ENCODE results near the gene RNASET2.
A peak's percentile ranks its signal among the peaks of the same experiment; 100 is the strongest.

RNASET2 gene, protein sequence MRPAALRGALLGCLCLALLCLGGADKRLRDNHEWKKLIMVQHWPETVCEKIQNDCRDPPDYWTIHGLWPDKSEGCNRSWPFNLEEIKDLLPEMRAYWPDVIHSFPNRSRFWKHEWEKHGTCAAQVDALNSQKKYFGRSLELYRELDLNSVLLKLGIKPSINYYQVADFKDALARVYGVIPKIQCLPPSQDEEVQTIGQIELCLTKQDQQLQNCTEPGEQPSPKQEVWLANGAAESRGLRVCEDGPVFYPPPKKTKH

DNA sequence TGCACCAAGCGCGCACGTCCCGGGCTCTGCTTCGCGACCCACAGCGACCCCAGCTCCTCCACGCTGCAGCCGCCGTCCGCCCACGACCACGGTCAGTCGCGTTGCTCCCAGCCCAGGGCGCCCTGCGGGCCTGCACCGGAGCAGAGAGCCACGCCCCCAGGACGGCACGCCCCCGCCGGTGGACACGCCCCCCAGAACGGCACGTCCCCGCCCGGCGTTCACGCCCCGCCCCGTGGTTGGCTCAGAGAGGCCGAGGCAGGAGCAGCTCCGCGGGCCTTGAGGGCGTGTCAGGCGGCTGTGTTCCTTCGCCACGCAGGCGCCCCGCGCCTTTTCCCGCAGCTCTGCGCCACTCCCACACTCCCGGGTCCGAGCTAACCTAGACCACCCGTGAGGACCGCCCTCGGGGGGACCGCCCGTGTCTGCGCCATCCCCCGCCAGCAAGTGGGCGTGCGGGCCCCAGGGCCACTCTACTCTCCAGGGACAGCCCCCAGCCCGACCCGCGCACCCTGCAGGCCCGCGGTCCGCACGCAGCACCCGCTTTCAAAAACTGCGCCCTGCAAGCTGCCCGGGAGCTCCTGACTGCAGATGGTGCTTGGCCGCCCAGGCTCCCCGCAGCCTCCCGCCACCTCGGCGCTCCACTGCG lies at the start of gene RNASET2:
Gene RNASET2 (minus strand): TSS at position 107 of the 643 bp plus-strand sequence. CDS start 368 bp downstream, outside the sequence.
- DNase-seq, result peak; percentile 85

DNA sequence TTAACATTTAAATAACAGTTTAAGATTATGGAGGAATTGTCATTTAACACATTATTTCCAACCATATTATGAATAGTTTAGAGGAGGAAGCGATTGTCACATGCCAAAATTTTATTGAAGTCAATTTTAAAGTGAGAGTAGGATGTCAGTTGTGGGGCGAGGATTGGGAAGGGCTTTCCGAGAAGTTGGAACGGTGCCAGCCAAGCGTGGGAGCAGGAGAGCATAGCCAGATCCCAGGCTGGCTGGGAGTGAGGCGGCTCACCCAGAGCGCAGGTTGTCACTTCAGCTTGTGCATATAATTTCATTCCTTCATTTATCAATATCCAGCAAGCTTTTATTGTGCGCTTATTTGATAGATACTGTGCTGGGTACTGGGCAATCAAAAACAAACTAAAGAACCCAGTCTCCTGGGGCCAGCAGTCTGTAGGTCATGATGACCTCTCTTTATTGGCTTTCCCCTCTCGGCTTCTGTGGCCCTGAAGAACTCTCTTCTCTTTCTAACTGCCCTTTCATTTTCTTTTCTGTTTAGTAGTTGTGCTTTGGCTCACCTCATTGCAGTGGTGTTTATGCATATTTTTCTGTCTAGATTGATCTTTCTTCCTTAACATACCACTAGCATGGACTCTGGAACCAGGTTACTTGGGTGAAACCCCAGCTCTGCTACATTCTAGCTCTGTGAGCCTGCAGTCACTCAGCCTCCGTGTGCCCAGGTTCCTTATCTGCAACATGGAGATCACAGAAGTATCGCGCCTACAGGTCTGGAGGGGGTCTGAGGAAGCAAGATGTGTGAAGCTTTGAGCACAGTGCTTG lies 49.2 kb upstream of the RNASET2 start:
- DNase-seq, result no peak

DNA sequence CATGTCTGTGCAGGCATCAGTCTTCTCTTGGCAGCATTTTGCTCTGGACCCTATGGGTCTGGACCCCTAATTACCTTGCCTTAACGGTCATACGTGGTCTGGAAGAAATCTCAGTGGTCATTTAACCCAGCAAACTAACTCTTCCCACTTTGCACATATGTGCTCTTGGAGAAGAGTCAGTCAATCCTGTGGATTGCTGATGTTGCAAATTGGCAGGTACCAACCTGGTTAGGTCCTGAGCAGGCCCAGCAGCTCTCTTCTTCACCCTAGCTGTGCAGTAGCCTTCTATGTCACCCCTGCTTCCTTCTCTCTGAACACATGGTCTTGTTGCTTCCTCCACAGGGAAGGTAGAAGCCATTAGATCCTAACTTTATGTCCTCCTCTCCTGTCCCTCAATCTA lies 44.4 kb upstream of the RNASET2 start:
- no peak for DNase-seq

GRCh38 chr6:166999884-167000253 lies 43.5 kb upstream of the RNASET2 start:
- DNase-seq, result no peak

DNA sequence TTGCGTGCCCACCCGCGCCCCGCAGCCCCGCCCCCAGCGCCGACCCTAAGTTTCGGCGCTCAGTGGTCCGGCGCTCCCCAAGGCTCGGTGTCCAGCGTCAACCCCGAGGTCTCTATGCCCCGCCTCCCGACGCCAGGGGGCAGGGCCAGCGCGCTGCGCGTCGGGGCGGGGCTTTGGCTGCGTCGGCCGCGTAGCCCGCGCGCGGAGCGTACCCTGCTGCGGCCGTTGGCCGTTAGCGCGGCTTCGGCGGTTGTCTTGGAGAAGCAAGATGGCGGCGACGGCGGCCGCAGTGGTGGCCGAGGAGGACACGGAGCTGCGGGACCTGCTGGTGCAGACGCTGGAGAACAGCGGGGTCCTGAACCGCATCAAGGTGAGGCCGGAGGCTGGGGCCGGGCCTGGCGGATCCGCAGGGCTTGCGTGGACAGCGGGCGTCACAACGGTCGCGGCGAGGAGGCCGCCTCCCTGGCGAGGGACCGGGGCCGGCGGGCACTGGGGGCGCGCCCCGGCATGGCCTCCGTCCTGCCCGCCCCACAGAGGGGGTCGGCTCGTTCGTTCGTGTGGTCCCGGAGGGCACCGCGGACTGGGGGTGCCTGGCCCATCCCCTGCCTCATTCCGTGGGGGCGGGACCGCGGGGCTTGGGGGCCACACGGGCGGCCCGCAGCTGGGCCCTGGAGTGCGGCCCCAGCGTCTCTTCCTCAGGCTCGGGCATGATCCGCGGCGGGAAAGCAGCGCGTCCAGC lies 43.0 kb upstream of the RNASET2 start, which contains the start of gene CEP43:
Gene CEP43 (plus strand): TSS at position 253 of the 739 bp plus-strand sequence. CDS start 16 bp downstream, at position 269.
- peak; percentile 92 for DNase-seq

DNA sequence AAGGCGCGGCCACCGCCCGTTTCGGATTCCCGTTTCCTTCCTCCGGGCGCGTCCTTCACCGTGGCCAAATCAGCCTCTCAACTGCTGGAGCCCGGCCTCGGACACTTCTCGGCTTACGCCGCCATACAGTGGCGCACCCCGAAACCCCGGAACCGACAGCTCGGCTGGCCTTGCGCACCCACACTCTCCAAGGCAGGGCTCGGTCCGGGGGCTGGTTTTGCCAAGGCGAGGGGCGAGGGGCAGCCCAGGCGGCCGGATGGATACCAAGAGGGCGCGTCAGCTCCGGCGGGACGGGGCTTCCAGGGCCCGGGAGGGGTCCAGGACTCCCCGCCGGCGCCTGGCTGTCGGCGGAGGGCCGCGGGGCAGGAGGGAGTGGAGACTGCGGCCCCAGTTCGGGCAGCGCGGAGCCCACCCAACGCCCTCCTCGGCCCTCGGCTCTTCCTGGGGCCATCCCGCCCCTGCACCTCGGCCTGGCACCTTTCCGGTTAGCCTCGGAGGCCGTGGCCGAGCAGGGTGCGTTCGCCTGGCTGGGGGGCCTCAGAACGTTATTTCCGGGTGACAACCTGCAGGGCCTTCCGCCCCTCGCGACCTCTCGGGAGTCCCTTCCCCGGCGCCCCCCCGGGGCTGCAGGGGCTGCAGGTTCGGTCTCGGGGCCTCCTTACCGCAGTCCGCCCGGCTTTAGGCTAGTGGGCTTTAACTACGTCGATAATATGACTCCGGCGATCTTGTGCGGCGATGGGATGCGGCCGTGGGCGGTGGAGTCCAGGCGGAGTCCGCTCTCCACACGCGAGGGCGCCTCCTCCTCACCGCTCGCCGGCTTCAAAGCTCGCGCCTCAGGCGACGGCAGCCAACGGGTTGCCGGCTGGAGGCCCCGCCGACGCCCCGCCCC lies 42.1 kb upstream of the RNASET2 start:
- no peak for DNase-seq

DNA sequence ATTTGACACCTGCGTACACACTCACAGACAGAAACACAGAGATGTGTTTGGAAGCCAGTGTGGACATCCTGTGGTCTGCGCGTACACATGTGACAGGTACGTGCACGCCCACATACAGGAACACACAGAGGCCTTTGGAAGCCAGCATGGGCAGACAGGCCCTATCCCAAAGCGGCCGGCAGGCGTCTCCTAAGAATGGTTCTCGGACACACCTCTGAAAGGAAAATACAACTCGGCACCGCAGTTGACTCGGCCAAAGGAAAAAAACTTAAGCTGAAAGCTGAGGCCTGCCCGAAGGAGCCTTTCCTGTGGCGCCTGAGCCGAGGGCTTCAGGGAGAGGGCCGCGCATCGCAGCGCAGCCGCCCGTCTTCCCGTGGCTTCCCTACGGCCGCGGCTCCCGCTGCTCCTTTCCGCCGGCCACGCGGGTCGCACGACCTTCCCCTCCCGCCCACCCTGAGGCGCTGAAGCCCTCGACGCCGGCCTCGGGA lies 41.5 kb upstream of the RNASET2 start:
- no peak for DNase-seq

DNA sequence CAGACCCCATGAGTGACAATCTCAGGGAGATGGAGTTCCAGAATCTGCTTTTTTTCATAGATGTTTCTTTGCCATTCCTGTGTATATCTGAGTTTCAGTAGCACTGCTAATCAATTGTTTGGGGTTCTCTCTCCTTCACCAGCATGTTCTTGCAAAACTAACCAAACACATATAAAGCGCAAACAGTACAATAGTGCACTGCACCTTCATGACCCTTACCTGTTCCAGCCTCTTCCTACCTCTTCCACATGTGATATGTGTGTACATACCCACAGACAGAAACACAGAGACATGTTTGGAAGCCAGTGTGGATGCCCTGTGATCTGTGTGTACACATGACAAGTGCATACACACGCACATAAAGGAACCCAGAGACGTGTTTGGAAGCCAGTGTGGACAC lies 41.0 kb upstream of the RNASET2 start:
- no peak for DNase-seq

DNA sequence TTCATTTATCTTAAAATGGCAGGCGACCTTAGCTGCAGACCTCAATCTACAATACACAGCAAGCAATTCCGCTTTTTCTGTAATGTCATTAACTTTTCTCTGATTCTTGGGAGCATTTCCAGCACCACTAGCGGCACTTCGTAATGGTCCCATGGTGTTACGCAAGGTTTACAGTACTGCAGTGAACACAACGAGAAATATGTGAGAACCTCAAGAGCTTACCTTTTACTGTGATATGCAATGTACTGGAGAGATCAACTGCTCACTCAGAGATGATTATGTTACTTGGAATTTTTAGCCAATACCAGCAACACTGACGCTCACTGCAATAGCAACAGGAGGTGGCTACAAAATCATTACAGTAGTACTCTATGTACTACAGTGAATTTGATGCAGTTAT lies 40.1 kb upstream of the RNASET2 start:
- no peak for DNase-seq

- DNase-seq, result no peak
Observed at GRCh38 chr6:166989427-166990032, 33.2 kb upstream of the RNASET2 start.

- no peak for DNase-seq
Observed at GRCh38 chr6:166988674-166989201, 32.4 kb upstream of the RNASET2 start.

- DNase-seq, result no peak
Observed at GRCh38 chr6:166987930-166988329, 31.6 kb upstream of the RNASET2 start.

DNA sequence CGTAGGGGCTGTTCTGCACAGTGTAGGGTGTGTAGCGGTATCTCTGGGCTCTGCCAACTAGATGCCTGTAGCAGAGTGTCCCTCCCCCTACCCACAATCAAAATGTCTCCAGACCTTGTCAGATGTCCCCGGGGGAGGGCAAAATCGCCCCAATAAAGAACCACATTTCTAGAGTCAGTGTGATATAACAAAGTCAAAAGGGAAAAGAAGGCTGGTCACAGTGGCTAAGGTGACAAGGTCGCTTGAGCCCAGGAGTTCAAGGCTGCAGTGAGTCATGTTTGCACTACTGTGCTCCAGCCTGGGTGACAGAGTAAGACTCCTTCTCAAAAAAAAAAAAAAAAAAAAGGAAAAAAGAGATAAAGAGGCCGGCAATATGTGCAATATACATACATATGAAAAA lies 31.1 kb upstream of the RNASET2 start:
- DNase-seq, result no peak

DNA sequence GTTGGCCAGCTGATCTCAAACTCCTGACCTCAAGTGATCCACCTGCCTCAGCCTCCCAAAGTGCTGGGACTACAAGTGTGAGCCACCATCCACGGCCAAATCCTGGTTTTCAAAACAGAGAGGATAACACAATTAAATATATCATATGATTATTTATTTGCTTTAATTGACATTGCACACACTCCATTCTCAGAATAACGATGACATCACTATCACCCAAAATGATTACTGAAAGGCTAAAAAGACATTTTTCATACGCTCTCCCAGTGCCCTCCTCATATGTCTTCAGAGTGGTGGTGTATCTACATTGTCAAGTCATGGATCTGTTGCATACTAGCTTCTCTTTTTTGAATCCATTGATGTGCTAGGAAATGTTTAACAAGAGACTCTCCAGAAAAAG lies 24.4 kb upstream of the RNASET2 start:
- DNase-seq, result no peak

DNA sequence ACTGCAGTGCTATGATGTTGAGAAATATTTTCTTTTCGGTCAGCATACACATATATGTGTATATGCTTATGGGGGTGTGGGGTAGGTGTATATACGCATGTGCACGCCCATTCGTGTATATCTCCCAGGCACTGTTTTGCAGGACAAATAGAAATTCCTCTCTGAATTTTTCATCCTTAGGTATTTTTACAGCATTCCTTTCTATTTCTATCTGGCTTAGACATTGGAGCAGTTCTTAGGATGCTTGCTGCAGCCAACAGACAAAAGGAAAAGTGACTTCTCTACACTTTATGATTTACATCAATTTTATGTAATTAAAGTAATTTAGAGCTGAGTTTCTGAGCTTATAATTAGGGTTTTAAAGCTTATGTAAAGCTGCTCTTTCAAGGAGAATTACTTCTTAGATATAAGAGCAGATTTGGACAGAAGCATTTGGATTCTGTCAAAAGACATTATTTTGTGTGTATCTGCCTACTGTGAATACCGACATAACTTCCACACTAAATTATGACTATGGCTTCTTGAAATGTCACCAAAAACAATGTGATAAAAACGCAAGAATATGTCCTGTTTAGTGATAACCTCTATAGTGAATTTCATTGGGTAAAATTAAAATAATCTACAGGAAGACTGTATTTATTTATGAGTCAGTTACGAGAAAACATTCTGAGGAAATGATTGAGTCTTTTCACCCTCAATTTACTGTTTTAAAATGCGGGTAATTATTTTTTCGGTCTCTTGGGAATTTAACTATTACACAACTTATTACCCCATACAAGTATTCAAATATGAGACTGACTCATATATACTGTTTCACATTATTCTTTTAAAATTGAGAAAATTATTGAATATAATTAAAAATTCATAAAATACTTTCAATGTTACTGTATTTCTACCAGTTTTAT lies 21.5 kb upstream of the RNASET2 start:
- DNase-seq, result no peak

DNA sequence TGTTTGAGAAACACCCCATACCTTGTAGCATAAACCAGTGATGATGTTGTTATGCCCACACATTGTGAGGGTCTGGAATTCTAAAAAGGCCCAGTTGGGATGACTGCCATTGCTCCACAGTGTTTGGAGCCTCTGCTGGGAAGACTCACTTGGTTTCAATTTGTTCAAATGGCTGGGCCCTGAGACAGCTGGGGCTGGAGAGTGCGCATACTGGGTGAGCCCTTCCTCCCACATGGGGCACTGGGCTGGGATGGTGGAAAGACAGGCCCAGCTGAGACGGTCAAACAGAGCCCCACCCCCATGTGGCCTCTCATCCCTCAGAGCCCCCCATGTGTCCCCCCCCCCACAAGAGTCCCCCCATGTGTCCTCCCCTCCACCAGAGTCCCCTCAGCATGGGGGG lies 20.3 kb upstream of the RNASET2 start:
- no peak for DNase-seq

- DNase-seq, result no peak
Observed at GRCh38 chr6:166972101-166972500, 15.8 kb upstream of the RNASET2 start.

- DNase-seq, result no peak
Observed at GRCh38 chr6:166971271-166971670, 14.9 kb upstream of the RNASET2 start.

DNA sequence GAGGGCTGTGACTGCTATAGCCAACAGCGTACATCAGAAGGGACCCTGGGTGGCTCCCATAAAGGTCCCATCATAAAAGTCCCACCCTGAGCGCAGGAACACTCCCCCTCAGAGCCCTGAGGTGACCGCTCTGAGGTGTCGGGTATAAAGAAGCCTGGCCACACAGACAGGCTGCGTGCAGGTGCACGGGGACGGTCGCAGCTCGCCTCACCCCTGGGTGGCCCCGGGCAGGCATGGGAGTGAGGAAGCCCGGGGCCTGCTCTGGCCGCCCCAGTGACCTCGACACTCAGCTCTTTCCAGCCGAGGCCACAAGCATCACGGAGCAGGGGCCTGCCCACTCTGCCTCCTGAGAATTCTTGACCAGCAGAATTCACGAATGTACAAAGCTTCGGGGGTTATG lies 14.4 kb upstream of the RNASET2 start:
- DNase-seq, result no peak

- no peak for DNase-seq
Observed at GRCh38 chr6:166970091-166970490, 13.7 kb upstream of the RNASET2 start.
